Stimulated activated CD4-positive, alpha-beta T cell treated with anti-CD3 and anti-CD28 coated beads, TNF-alpha, amount 100 ng/mL, for 4 hours (primary cell): Measurements from ENCODE around the gene RPS6KL1.

Experiments used
- DNase-seq, 3 experiments: peaks; one replicate each; pipeline ENCODE4 v3.0.0-alpha.2; 2020; ENCODE audit warnings: low read depth in 3 of 3

The RPS6KL1 gene

DNA sequence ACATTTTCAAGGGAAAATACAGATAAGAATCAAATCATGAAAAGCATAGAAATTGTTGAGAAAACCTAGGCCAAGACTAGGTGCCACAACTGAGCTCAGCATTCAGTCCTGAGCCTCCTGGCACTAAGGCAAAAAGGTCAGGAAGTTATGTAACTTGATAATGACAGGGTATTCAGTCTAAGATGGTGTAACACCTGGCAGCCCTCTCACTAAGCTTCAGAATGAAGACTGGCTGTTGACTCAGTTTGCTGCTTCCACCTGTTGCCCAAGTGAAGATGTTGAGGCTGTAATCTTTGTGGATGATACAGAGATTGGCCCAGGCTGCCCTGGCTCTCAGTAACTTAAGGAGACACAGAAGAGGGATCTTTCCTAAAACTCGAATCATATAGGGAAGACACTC is 66.7 kb downstream of the RPS6KL1 start:
- DNase-seq: no peak

DNA sequence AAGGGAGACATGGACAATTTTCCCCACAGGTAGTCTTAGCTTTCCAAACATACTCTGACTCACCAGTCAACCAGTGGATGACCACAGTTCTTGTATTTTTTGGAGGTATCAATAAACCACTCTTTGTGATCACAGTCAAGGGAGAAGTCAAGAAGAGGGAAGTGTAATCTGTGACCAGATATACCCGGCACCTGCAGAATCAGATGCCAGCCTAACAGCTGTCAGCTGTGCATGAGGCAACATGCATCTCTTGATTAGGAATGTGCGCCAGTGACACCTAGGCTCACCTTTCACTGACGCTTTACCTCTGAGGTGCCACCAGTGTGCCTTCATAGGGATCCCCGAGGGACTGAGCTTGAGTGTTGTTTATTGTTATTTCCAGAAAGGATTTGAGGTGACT is 67.1 kb downstream of the RPS6KL1 start:
- no peak for DNase-seq

DNA sequence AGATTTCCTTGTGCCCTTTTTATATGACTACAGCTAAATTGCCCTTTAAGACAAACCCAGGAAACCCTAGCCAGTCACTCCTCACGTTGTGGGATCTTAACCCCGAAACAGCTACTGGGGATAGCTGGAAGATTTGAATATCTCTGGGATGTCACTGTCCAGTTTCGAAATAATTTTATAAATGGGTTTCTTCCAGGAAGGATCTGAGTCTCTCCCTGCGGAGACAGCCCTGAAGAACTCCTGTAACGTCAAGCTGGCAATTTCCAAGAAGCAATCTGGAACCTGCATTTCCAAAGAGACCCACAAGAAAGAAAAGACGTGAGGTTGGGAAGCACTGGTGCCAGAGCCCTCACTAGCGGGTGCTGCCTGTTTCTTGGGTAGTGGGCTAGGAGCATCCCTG is 68.0 kb downstream of the RPS6KL1 start:
- no peak for DNase-seq
